ENCODE data around the gene ADAMTSL1.

DNA sequence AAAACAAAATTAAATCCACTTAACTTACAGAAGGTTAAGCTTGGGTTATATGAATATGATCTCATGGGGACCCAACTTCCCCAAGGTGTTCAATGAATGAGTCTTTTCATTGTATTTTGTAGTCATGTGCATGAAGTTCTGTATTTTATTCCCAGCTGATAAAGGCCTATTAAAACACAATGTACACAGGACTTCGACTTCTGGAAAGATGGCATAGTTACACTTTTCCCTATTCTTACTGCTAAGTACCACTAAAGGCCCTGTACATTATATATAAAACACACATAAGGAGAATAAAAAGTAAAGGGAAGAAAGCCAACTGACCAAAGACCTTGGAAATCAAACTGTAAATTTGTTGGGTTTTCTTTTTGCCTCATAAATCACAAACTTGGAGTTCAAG, 336.6 kb downstream of the ADAMTSL1 start:
- TF ChIP-seq, protein P1, sequence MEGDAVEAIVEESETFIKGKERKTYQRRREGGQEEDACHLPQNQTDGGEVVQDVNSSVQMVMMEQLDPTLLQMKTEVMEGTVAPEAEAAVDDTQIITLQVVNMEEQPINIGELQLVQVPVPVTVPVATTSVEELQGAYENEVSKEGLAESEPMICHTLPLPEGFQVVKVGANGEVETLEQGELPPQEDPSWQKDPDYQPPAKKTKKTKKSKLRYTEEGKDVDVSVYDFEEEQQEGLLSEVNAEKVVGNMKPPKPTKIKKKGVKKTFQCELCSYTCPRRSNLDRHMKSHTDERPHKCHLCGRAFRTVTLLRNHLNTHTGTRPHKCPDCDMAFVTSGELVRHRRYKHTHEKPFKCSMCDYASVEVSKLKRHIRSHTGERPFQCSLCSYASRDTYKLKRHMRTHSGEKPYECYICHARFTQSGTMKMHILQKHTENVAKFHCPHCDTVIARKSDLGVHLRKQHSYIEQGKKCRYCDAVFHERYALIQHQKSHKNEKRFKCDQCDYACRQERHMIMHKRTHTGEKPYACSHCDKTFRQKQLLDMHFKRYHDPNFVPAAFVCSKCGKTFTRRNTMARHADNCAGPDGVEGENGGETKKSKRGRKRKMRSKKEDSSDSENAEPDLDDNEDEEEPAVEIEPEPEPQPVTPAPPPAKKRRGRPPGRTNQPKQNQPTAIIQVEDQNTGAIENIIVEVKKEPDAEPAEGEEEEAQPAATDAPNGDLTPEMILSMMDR (IDR thresholded peaks at IDR 0.05; ENCODE audit: low read depth, low read length): no peak
- TF ChIP-seq EZH2phosphoT487 (IDR thresholded peaks at IDR 0.05; ENCODE audit: low read depth): no peak

Data from OCI-LY3 (cell line).